Measurements from ENCODE around the gene PTX4.
"Not testable (repeated sequence)": the region's sequence is repeated elsewhere in the genome, so short reads cannot be mapped to it uniquely, and the experiment has no call there.

Gene PTX4

GRCh38 chr16:1441391-1441829 lies 47.3 kb downstream of the PTX4 start:
- DNase-seq = no peak

DNA sequence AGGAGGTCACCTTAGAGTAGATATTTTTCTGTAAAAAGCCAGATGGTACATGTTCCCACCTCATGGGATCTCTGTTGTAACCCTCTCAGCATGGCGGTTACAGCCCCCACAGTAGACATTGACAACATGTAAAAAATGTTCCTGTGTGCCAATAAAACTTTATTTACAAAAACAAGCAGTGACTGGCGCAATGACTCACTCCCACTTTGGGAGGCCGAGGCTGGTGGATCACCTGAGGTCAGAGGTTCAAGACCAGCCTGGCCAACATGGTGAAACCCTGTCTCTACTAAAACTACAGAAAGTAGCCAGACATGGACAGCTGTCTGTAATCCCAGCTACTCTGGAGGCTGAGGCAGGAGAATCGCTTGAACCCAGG lies 49.1 kb downstream of the PTX4 start:
- DNase-seq = not testable (repeated sequence)

GRCh38 chr16:1439058-1439698 lies 49.6 kb downstream of the PTX4 start:
- DNase-seq = no peak

DNA sequence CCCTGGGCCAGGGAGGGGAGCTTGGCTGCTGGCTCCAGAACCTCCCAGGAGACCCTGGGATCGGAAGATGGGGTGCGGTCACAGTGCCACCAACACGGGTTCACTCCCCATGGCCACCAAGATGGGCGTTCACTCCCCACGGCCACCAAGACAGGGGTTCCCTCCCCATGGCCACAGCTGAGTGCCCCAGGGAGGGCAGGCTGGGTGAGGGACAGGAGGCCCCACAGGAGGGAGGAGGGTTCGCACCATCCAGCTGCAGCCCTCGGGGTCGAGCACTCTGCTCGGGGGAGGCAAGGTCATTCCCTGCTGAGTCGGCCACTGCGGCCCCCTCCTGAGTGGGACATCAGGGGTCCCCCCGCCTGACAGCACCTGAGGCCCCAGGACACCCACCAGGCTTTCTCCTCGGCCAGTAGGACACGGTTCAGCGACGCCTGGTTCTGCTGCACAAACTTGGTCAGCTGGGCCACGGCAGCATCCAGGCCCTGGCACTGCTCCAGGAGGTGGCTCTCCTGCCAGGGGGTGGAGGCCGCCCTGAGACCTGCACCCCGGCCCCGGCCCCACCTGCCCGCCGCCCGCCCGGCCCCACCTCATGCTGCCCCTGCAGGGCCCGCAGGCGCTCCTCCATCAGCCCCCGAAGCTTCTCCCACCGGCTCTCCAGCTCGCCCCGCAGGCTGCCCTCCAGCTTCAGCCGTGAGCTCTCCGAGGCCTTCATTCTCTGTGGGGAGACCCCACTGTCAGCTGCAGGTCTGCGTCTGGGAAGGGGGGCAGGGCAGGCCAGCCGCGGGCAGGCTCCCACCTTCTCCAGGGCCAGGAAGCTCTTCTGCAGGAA lies 50.3 kb downstream of the PTX4 start:
- no peak for DNase-seq

- DNase-seq = no peak
Observed at GRCh38 chr16:1437606-1438005, 51.1 kb downstream of the PTX4 start.

- no peak for DNase-seq
Observed at GRCh38 chr16:1436731-1437355, 51.9 kb downstream of the PTX4 start.

- no peak for DNase-seq
Observed at GRCh38 chr16:1435921-1436697, 52.6 kb downstream of the PTX4 start.
